ENCODE data around the gene TMTC1.
"Not testable (repeated sequence)": the region's sequence is repeated elsewhere in the genome, so short reads cannot be mapped to it uniquely, and the experiment has no call there.

The TMTC1 gene

DNA sequence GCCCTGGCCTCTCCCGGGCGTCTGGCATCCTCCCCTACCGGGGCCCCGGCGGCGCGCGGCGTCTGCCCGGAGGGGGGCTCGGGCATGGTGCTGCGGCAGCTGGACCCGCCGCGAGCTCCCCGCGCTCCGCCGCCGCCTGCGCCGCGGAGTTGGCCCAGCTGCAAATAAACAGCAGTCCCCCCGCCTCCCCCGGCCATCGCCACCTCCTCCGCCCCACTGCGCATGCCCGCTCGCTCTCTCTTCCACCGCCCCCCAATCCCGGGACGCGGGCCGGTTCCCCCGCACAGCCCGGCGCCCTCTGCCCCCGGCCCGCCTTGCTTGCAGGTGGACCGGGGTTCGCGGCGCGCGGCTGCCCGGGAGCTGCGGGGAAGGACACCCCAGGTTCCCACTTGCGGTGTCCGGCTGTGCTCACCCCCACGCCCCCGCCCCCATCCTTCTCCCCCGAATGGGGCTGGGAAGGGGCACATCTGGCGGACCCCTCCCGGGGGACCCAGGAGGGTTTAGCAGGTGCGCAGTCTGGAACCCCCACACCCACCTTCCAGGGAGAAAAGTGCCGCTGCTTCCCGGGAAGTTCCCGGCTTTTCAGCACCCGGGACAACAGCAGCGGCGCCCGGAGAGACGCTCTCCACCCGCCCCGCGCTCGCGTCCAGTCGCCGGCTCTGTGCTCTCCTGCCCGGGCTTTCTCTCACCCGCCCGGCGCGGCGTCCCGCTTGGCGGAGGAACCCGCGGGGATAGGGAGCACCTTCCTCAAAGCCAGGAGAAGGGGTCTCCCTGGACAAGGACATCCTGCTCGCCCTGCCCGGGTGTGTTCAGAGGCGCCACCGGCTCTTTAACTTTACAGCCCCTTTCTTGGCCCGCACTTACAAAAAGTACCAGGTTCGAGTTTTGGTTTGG, at the start of gene TMTC1:
Gene TMTC1 (minus strand): TSS at position 170 of the 894 bp plus-strand sequence. CDS start 191 bp downstream, outside the sequence.
- DNase-seq: peak; percentile 65

DNA sequence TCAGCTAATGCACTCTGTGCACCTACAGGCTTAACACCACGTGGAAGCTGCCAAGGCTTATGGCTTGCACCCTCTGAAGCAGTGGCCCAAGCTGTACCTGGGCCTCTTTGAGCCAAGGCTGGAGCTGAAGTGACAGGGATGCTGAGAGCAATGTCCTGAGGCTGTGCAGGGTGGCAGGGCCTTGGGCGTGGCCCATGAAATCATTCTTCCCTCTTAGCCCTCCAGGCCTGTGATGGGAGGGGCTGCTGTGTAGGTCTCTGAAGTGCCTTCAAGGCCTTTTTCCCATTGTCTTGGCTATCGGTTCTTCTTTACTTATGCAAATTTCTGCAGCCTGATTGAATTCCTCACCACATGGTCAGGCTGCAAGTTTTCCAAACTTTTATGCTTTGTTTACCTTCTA, 47.4 kb upstream of the TMTC1 start:
- no peak for DNase-seq

DNA sequence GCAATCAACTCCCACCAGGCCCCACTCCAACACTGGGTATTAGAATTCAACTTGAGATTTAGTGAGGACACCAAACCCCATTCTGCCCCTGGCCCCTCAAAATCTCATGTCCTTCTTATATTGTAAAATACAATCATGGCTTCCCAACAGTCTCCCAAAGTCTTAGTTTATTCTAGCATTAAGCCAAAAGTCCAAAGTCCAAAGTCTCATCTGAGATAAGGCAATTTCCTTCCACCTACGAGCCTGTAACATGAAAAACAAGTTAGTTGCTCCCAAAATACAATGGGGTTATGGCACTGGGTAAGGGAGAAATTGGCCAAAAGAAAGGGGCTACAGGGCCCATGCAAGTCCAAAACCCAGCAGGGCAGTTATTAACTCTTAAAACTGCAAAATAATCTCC, 46.6 kb upstream of the TMTC1 start:
- no peak for DNase-seq

DNA sequence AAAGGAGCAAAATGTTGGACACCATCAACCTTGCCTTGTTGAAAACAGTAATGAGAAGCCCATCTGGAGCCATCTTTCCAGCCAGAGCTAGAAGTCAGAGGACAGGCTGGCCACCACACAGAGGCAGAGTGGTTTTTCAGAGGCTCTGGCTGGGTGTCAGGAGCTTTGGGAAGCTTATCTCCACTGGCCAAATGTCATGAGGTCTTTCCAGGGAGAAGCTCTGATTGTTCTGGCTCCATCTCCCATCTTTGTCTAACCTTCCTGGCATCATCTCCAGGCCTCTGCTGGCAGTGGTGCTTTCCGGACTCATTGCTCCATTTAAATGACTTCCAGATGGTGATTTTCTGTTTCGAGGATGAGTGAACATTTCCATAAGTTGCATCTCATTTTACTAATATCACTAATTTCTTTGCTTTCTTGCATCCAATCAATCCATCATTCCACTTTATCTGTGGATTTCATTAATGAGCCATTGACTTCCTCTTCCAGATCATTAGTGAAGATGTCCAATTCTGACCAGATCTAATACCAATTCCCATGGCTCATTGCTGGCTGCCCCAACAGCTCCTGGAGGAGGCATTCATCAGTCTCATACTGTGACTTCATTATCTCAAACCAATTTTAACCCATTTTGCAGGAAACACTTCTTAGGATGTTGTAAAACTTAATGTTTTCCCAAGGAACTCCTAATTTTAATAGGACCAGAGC, 35.3 kb upstream of the TMTC1 start:
- DNase-seq: no peak

- DNase-seq: no peak
These were observed 33.4 kb upstream of the TMTC1 start for GRCh38 chr12:29816874-29817725.

DNA sequence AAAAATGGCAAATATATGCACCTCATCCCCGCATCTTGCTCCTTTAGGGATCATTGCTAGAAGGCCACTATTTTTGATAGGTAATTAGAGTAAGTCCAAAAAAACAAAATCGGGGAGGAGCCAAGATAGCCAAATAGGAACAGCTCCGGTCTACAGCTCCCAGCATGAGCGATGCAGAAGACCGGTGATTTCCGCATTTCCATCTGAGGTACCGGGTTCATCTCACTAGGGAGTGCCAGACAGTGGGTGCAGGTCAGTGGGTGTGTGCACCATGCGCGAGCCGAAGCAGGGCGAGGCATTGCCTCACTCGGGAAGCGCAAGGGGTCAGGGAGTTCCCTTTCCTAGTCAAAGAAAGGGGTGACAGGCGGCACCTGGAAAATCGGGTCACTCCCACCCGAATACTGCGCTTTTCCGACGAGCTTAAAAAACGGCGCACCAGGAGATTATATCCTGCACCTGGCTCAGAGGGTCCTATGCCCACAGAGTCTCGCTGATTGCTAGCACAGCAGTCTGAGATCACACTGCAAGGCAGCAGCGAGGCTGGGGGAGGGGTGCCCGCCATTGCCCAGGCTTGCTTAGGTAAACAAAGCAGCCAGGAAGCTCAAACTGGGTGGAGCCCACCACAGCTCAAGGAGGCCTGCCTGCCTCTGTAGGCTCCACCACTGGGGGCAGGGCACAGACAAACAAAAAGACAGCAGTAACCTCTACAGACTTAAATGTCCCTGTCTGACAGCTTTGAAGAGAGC, 26.0 kb upstream of the TMTC1 start:
- DNase-seq: not testable (repeated sequence)

GRCh38 chr12:29807129-29807528, 23.4 kb upstream of the TMTC1 start:
- no peak for DNase-seq

DNA sequence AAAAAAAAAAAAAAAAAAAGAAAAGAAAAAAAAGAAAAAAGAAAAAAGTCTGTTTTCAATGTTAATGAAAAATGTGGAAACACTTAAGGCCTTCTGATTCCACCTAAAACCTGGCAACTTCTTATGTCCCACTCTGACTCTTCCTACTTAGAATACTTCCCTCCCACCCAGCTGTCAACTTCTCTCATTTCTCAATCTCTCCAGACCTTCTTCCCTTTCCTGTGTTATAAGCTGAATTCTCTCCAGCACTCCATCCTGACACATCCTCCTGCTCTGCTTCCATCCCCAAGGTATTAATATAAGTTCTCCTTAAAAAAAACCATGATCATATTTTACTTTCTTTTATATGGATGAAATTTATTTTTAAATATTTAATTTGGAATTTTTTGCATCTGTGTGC, 20.3 kb upstream of the TMTC1 start:
- no peak for DNase-seq

DNA sequence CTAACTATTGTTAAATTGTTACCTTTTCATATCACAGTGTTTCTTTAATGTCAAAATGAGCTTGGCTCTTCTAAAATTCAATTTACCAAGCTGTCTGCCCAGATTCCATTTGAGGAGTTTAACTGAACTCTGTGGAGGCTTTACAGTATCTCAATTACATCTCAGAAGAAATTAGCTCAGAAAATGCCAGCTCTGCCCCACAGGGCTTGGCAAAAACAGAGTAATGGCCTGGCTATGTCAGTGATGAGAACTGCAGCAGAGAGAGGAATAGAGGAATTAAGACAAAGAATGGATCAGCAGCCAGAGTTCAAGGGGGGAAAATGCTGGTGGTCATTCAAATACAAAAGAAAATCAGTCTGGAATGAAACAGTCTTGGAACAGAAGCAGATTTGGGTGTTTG, 15.8 kb upstream of the TMTC1 start:
- DNase-seq: no peak

- no peak for DNase-seq
These were observed 14.0 kb upstream of the TMTC1 start for GRCh38 chr12:29797565-29798355.

DNA sequence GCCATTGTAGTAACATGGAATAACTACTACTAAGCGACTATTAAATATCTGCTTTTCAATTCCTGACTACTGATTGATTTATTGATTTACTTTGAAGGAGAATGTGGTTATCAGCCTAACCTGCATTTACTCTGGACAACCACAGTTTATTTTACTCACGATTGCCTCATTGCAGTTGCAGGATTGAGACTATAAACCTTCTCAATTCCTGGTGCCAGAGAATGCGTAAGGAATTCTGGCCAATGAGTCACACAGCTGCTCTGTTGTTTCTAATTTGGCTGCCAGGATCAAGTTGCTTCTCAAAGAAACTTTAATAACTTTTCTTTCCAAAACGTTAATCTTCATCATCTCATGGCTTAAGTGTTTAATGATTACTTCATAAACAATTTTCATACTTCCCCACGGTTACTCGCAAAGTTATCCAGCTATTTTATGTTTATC, 13.1 kb upstream of the TMTC1 start:
- no peak for DNase-seq

DNA sequence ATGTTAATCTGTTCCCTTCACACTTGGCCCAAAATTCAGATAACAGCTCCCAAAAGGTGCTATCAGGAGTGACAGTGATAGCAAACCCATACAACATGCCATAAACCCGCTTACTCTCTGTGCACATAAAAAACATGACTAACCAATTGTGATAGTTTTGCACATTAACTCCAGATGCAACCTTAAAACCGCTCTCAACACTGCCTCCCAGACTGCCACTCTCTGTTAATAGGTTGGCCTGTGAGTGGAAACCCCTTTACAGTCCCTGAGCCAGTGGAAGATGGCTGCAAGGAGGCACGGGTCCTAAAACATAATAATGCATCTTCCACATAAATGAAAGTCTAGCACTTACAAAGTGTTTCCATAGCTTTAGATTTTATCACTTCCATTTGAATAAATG, 12.0 kb upstream of the TMTC1 start:
- no peak for DNase-seq

DNA sequence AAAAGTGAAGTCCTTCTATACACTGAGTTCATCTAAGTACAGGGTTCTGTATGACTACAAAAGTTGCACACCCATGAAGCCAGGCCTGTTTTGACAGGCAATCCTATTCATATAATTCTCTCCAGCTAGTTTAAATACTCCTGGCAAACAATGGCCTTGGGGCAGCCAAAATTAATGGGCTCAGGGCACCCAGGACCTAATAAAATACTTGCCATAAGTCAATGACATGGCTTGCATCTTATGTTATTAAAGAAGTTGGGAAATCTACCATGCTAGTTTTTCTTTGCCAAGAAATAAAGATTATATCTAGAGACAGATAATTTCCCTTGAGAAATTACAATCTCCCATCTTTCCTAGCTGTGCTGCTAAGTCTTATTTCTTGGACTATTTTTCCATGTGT, 11.1 kb upstream of the TMTC1 start:
- DNase-seq: no peak

- DNase-seq: no peak
These were observed 9.1 kb upstream of the TMTC1 start for GRCh38 chr12:29792853-29793252.

DNA sequence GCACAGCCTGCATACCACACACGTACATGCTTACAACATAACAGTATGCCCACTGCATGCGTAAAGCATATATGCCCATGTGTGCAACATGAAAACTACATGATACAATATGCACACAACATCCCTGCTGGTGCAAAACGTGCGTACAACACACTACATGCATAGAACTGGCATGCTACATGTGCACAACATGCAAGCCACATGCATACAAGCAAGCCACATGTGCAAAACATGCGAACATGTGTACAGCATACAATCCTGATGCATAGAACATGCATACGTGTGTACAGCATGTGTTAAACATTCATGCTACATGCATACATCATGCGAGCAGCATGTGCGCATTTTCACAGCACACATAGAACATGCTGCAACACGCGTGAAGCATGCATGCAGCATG, 8.4 kb upstream of the TMTC1 start:
- DNase-seq: no peak

DNA sequence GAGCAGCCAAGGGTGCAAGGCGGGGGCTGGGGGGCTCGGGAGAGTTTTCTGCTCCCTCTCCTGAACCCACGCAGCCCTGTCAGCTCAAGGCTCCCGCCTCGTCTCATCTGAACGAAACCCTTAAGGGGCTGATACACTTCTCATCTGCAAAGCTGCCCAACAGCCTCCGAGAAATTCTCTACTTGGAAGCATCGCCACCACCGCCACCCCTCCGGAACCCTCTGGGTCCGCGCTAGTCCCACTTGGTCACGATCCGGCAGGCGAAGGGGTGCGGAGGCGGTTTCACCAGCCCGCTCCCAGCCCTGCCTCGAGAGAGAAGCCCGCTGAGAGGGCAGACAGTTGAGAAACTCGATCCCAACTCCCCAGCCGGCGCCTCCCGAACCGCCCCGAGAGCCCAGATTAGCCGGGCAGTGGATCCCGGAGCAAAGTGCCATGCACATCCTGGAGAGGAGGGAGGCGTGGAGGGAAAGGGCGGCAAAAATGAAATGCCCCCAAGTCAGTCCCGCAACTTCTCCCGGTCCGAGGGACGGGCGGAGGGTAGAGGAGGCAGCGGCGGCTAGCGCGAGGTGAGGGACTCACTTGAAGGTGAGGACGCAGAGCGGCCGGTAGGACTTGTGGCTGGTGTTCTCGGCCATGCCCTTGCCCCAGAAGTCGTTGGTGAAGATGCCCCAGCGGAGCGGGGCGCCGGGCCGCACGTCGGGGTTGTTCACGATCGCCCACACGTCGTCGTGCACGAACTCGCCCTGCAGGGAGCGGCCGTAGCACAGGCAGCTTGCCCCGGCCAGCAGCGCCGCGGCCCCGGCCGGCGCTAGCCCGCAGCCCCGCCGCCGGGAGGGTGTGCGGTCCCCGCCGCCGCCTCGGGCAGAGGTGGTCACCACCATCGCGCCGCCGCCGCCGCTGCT, 620 bp downstream of the TMTC1 start:
- DNase-seq: peak; percentile 75

DNA sequence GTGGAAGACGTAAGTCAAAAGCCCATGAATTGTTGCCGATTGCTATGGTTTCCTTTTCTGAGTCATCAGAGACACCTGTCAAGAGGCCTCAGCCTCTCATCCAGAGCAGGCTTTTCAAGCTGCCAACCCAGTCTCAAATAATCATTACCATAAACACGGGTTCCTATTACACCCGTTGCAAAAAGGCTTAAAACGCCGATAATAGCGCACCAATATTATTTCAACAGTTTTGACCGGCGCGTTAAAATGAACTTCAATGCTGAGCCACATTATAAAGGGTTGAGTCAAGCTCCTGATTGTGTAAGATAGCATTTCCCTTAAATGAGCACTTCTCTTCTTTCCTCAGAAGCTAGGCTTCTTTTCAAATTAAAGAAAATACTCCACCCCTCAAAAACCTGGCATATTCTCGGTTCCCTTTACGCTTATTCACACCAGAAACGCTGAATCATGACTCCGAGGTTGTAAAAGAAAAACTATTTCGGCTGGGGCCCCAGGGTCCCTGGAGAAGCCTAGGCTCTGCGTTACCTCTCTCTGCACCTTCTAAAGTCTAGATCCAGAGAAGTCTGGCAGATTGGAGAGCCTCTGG, 1.4 kb downstream of the TMTC1 start:
- peak; percentile 55 for DNase-seq

- DNase-seq: no peak
These were observed 2.0 kb downstream of the TMTC1 start for GRCh38 chr12:29781705-29782266.

GRCh38 chr12:29781188-29781587, 2.6 kb downstream of the TMTC1 start:
- no peak for DNase-seq

GRCh38 chr12:29780084-29780483, 3.7 kb downstream of the TMTC1 start:
- DNase-seq: no peak

Data from NCI-H1092 treated with DMSO at 0.1 percent for 48 hours (cell line).